GM12878 (cell line): ENCODE data around the gene IL11. TPM values are rescaled to one million over a fixed set of nuclear protein-coding genes. Genes with fewer than 3 reads are reported as not detected.

Experiments used
- ATAC-seq: fragments of 200-7000 bp; cut with Tn5 transposase; 3 replicates; pipeline ENCODE4 v1.9.1; 2020; ENCODE audit warnings: mild to moderate bottlenecking, moderate library complexity
- BruUV-seq: library from RNA; stranded (reverse); fragments of 400-500 nt; replicated peaks from 2 replicates; lab custom pipeline; 2021; lab: Mats Ljungman, UMichigan
- CTCF ChIA-PET: fragments of 300-600 bp; sonication (Branson Sonifier 250); formaldehyde crosslinking; extraction: SDS; loops from one replicate; lab custom pipeline; 2021; ENCODE audit warnings: inconsistent platforms; lab: Yijun Ruan, JAX
- POLR2A ChIA-PET: fragments of 350-600 bp; formaldehyde crosslinking; extraction: SDS; loops from one replicate; lab custom pipeline; 2021; ENCODE audit warnings: inconsistent platforms; lab: Charles Lee
- RAD21 ChIA-PET: fragments of 300-600 bp; sonication (Branson Sonifier 250); formaldehyde crosslinking; loops from one replicate; lab custom pipeline; 2023; ENCODE audit warnings: antibody characterized with exemption; ENCODE audit not compliant: unreplicated experiment; lab: Charles Lee
- SMC1A ChIA-PET: fragments of 300-600 bp; sonication (Branson Sonifier 250); formaldehyde crosslinking; loops from one replicate; lab custom pipeline; 2023; ENCODE audit not compliant: unreplicated experiment, uncharacterized antibody; lab: Charles Lee
- DNase-seq: peaks from one replicate; pipeline ENCODE4 v3.0.0-alpha.2; 2011; ENCODE audit warnings: low read depth, low spot score
- FAIRE-seq: peaks from 3 replicates; lab custom pipeline; 2011; peaks lifted over from hg19 to GRCh38; lab: Jason Lieb, UNC
- H2AFZ ChIP-seq: 2 replicates; pipeline ENCODE4 v1.6.0; 2011; ENCODE audit warnings: low read depth, low read length, control low read depth; ENCODE audit not compliant: control insufficient read depth
- H3K27ac ChIP-seq: 2 replicates; pipeline ENCODE4 v1.5.1; 2011; ENCODE audit warnings: control low read depth; ENCODE audit not compliant: control insufficient read depth, insufficient read depth
- H3K27me3 ChIP-seq, 2 experiments: replicated peaks in 1 of 2; 2 replicates each; pipeline versions ENCODE4 v1.6.0 to v1.6.1; 2011; ENCODE audit warnings: low read length in 1 of 2; ENCODE audit not compliant: control insufficient read depth in 2 of 2, insufficient read depth in 2 of 2
- H3K36me3 ChIP-seq, 2 experiments: 2 replicates each; pipeline ENCODE4 v1.5.1; 2011; ENCODE audit warnings: low read length in 1 of 2; ENCODE audit not compliant: control insufficient read depth in 2 of 2, insufficient read depth in 2 of 2
- H3K4me1 ChIP-seq: 2 replicates; pipeline ENCODE4 v1.6.1; 2011; ENCODE audit warnings: mild to moderate bottlenecking, low read length, moderate library complexity, mixed read lengths; ENCODE audit not compliant: control insufficient read depth, insufficient read depth
- H3K4me2 ChIP-seq: 2 replicates; pipeline ENCODE4 v1.6.0; 2011; ENCODE audit warnings: control low read depth; ENCODE audit not compliant: control insufficient read depth, insufficient read depth
- H3K4me3 ChIP-seq: fragments of 200-600 bp; sonication (generic); 2 replicates; pipeline ENCODE4 v1.5.1; 2016
- H3K79me2 ChIP-seq: 2 replicates; pipeline ENCODE4 v1.6.0; 2011; ENCODE audit warnings: low read length; ENCODE audit not compliant: control insufficient read depth, insufficient read depth
- H3K9ac ChIP-seq: 2 replicates; pipeline ENCODE4 v1.8.0; 2011; ENCODE audit warnings: low read length, control low read depth, mixed read lengths; ENCODE audit not compliant: control insufficient read depth, insufficient read depth
- H3K9me3 ChIP-seq: replicated peaks from 3 replicates; pipeline ENCODE4 v1.5.1; 2011; ENCODE audit warnings: mild to moderate bottlenecking, low read length; ENCODE audit not compliant: control insufficient read depth, insufficient read depth
- H4K20me1 ChIP-seq: 2 replicates; pipeline ENCODE4 v1.6.0; 2011; ENCODE audit not compliant: control insufficient read depth, insufficient read depth
- FOS ChIP-seq: IDR thresholded peaks from 3 replicates; pipeline ENCODE4 v1.6.1; 2011; ENCODE audit warnings: borderline replicate concordance; ENCODE audit not compliant: insufficient read length; ENCODE audit errors: extremely low read depth
- MEF2A ChIP-seq: IDR thresholded peaks from 2 replicates; pipeline ENCODE4 v1.6.1; 2011; ENCODE audit warnings: low read depth, mild to moderate bottlenecking, low read length, moderate library complexity; ENCODE audit not compliant: insufficient read depth
- NBN ChIP-seq: fragments of 450-650 bp; IDR thresholded peaks from 2 replicates; pipeline ENCODE4 v1.6.1; 2016
- NKRF ChIP-seq: fragments of 450-650 bp; conservative IDR thresholded peaks from 2 replicates; pipeline ENCODE4 v1.6.1; 2017; ENCODE audit warnings: mild to moderate bottlenecking, moderate library complexity
- POLR2A ChIP-seq: IDR thresholded peaks from 2 replicates; pipeline ENCODE4 v1.6.1; 2011; ENCODE audit warnings: low read depth, mild to moderate bottlenecking, low read length
- SMC3 ChIP-seq: IDR thresholded peaks from 2 replicates; pipeline ENCODE4 v1.6.1; 2011; ENCODE audit warnings: low read length, improper control_type of control experiment, borderline replicate concordance
- WGBS: methylation state at CpG from one replicate; pipeline ENCODE4 v1.1.6; 2016; ENCODE audit warnings: low lambda C conversion rate; ENCODE audit not compliant: insufficient replicate concordance, insufficient coverage; ENCODE audit errors: missing lambda C conversion rate; 5-methylcytosine and 5-hydroxymethylcytosine counted together
- in situ Hi-C: fragments of 300-500 bp; cut with MboI; formaldehyde crosslinking; loops from 9 replicates; pipeline ENCODE4 v1.14.3; 2018; ENCODE audit warnings: mixed read lengths
- intact Hi-C: fragments of 100-400 bp; cut with micrococcal nuclease; formaldehyde crosslinking; loops from one replicate; pipeline ENCODE4 v1.14.2; 2022; ENCODE audit not compliant: unreplicated experiment
- polyA plus RNA-seq, 11 experiments: library from polyadenylated mRNA; depleted of rRNA in 4 of 11; unstranded in 6 of 11; stranded (reverse) in 5 of 11; fragments of >200 nt; fragmentation: Nextera tagmentation in 4 of 11; fragmentation: Illumina TruSeq in 1 of 11; extraction: Ambion mirVana in 4 of 11; extraction: Trizol in 1 of 11; gene quantifications; 1 replicate in 1 of 11; 2 replicates in 10 of 11; pipeline versions ENCODE4 v1.2.1 to v1.2.3, GENCODE V29; 2011 to 2016; ENCODE audit warnings: inconsistent platforms in 2 of 11, missing spikeins in 2 of 11, low read depth in 1 of 11
- total RNA-seq, 4 experiments: library from RNA; depleted of rRNA in 3 of 4; stranded (reverse); fragments of >200 nt in 3 of 4; fragmentation: Illumina TruSeq in 1 of 4; extraction: Trizol in 1 of 4; gene quantifications; 2 replicates each; pipeline versions ENCODE4 v1.2.1 to v1.2.3, GENCODE V29; 2013 to 2021

IL11 gene
- total and polyA plus RNA-seq, 10 of the 15 experiments (the other 5 are each of a cell fraction or from before 2014, with no cell fraction given) = 0.15 TPM; not detected in 9

DNA sequence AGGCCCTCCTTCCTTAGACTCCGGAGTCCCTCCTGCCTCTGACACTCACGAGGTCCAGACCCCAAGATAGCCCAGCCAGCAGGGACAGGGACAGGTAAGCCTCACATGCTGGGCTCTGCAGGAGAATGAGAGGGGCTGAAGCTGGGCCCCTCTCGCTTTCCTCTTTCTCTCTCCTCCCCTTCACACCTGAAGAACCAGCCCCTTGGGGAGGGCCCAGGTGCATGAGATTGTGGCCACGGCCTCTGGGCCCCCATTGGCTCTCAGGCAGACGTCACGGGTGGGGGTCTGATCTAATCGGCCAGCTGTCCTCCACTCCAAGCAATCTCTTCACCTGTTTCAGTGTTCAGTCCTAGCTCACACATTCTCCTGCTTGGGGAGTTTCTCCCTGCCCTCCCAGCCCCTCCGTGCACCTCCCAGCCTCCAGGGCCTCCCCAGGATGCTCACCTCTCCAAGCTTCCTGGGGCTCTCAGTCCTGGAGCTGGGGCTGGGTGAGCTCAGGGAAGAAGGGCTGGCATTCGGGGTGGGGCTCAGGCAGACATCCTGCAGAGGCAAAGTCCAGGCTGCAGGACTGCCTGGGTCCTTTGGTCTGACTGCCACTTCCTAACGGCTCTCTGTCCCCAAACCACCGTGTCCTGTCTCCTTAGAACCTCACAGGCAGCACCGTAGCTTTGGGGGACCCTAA lies 47.9 kb downstream of the IL11 start:
- POLR2A ChIA-PET = interaction anchor here (0.8 kb wide), 1 partner anchor 17 kb away, joined by 3 read pairs; the partner anchor contains the start of gene KMT5C
- Histone ChIP-seq H3K4me3 (no peak overlapping the region), H3K4me1 (no peaks in the 10 kb centered on the region), H2AFZ (no peak overlapping the region), H3K36me3 (no peaks in the 10 kb centered on the region), H3K4me2 (no peak overlapping the region), H3K27ac (no peak overlapping the region), H3K27me3 (no peaks in the 10 kb centered on the region), H4K20me1 (no peaks in the 10 kb centered on the region), H3K79me2 (no peaks in the 10 kb centered on the region), H3K9ac (no peak overlapping the region), H3K9me3 (no peaks in the 10 kb centered on the region)
- 19% methylated on average over 12 of the region's 12 CpGs for WGBS
- FAIRE-seq (no peak), DNase-seq (no peak), ATAC-seq (no peak)
- no TSS peak for BruUV-seq
- in situ Hi-C loops = no loop called here
- RAD21 ChIA-PET = no interaction called here
- intact Hi-C loops = no loop called here
- CTCF ChIA-PET = interaction anchor here (1.2 to 2.7 kb wide), 3 partner anchors 17 to 30 kb away, joined by 4 to 13 read pairs (median 6); partner anchors contain the start of gene KMT5C
- SMC1A ChIA-PET = interaction anchor here (1.2 kb wide), 1 partner anchor 21 kb away, joined by 5 read pairs; no protein-coding TSS in a partner anchor
- TF ChIP-seq SMC3 (no peak), NBN (no peak), NKRF (no peak), FOS (no peak), POLR2A (no peak), MEF2A (no peak)
